HepG2 (cell line): ENCODE results near the gene MAP1B. TPM values are rescaled to one million over a fixed set of nuclear protein-coding genes. Genes with fewer than 3 reads are reported as not detected.

ENCODE experiments used
- ATAC-seq: fragments of 200-7000 bp; cut with Tn5 transposase; 3 replicates; pipeline ENCODE4 v1.9.1; 2020; ENCODE audit warnings: mild to moderate bottlenecking, moderate library complexity
- BruUV-seq: library from RNA; stranded (reverse); fragments of 400-500 nt; replicated peaks from 2 replicates; lab custom pipeline; 2021; lab: Mats Ljungman, UMichigan
- CTCF ChIA-PET: fragments of 300-600 bp; formaldehyde crosslinking; extraction: SDS; loops from one replicate; lab custom pipeline; 2021; ENCODE audit warnings: low total read pairs, inconsistent platforms, low intra/inter-chr PET ratio; lab: Yijun Ruan, JAX
- POLR2A ChIA-PET: fragments of 350-600 bp; sonication (Branson Sonifier 250); formaldehyde crosslinking; loops from one replicate; lab custom pipeline; 2020; ENCODE audit warnings: antibody characterized with exemption, inconsistent platforms; lab: Yijun Ruan, JAX
- DNase-seq: peaks from one replicate; pipeline ENCODE4 v3.0.0-alpha.2; 2015; ENCODE audit warnings: low spot score
- FAIRE-seq: peaks from 3 replicates; lab custom pipeline; 2011; peaks lifted over from hg19 to GRCh38; lab: Jason Lieb, UNC
- H2AFZ ChIP-seq: one replicate; pipeline ENCODE4 v1.6.1; 2011; ENCODE audit warnings: low read length, inconsistent platforms
- H3K27ac ChIP-seq: fragments of 300-600 bp; 3 replicates; pipeline ENCODE4 v1.8.0; 2011; ENCODE audit warnings: mixed run types, mild to moderate bottlenecking, mixed read lengths, low read length, inconsistent platforms; ENCODE audit not compliant: insufficient read depth; ENCODE audit errors: extremely low read length
- H3K27me3 ChIP-seq, 2 experiments: fragments of 200-600 bp in 1 of 2; 2 replicates in 1 of 2; 3 replicates in 1 of 2; pipeline versions ENCODE4 v1.6.0 to v1.8.0; 2011; ENCODE audit warnings: low read length in 2 of 2, mild to moderate bottlenecking in 2 of 2, moderate library complexity in 2 of 2, inconsistent platforms in 1 of 2; ENCODE audit not compliant: insufficient read depth in 2 of 2, control insufficient read depth in 1 of 2
- H3K36me3 ChIP-seq, 2 experiments: fragments of 200-600 bp in 1 of 2; replicated peaks in 1 of 2; 2 replicates in 1 of 2; 3 replicates in 1 of 2; pipeline versions ENCODE4 v1.5.1 to v1.8.0; 2011; ENCODE audit warnings: low read length in 2 of 2, inconsistent platforms in 1 of 2; ENCODE audit not compliant: insufficient read depth in 2 of 2, control insufficient read depth in 1 of 2
- H3K4me1 ChIP-seq: 2 replicates; pipeline ENCODE4 v1.5.1; 2012; ENCODE audit warnings: low read length, inconsistent platforms; ENCODE audit not compliant: insufficient read depth
- H3K4me2 ChIP-seq: 2 replicates; pipeline ENCODE4 v1.6.0; 2011; ENCODE audit warnings: low read depth, low read length, inconsistent platforms
- H3K4me3 ChIP-seq, 3 experiments: fragments of 200-600 bp in 1 of 3; sonication (generic), shearing (Covaris generic) in 1 of 3; replicated peaks in 1 of 3; 2 replicates each; pipeline ENCODE4 v1.5.1; 2011 to 2016; ENCODE audit warnings: low read length in 3 of 3, inconsistent platforms in 2 of 3, low read depth in 2 of 3, mild to moderate bottlenecking in 2 of 3, control low read depth in 1 of 3, mixed read lengths in 1 of 3; ENCODE audit not compliant: insufficient read depth in 1 of 3
- H3K79me2 ChIP-seq: one replicate; pipeline ENCODE4 v1.6.1; 2011; ENCODE audit warnings: low read length, inconsistent platforms; ENCODE audit not compliant: insufficient read depth
- H3K9ac ChIP-seq: 2 replicates; pipeline ENCODE4 v1.6.0; 2011; ENCODE audit warnings: mild to moderate bottlenecking, low read depth, low read length, inconsistent platforms; ENCODE audit not compliant: insufficient read depth
- H3K9me3 ChIP-seq: 2 replicates; pipeline ENCODE4 v1.5.1; 2012; ENCODE audit warnings: mild to moderate bottlenecking, low read length
- H4K20me1 ChIP-seq: 2 replicates; pipeline ENCODE4 v1.6.0; 2011; ENCODE audit warnings: inconsistent platforms, mild to moderate bottlenecking, low read length, moderate library complexity; ENCODE audit not compliant: insufficient read depth
- CEBPG ChIP-seq: IDR thresholded peaks from 2 replicates; pipeline ENCODE4 v1.6.1; 2016
- EZH2 ChIP-seq: conservative IDR thresholded peaks from 2 replicates; pipeline ENCODE4 v1.6.1; 2012; ENCODE audit warnings: mild to moderate bottlenecking, low read depth, low read length, moderate library complexity
- HMGXB4 ChIP-seq, 2 experiments: sonication (generic) in 1 of 2; formaldehyde crosslinking in 1 of 2; IDR thresholded peaks; 2 replicates each; pipeline versions ENCODE4 v1.4.0 to v1.6.1; 2018 to 2020; ENCODE audit warnings: missing genetic modification reagents in 2 of 2, borderline replicate concordance in 1 of 2, low read depth in 1 of 2, mild to moderate bottlenecking in 1 of 2, missing biosample characterization in 1 of 2
- KLF16 ChIP-seq, 2 experiments: sonication (generic) in 1 of 2; formaldehyde crosslinking in 1 of 2; IDR thresholded peaks; 2 replicates each; pipeline versions ENCODE4 v1.6.1 to v1.8.0; 2016 to 2023; ENCODE audit warnings: missing genetic modification reagents in 2 of 2, missing compliant biosample characterization in 1 of 2
- MAX ChIP-seq: IDR thresholded peaks from 2 replicates; pipeline ENCODE4 v1.6.1; 2012; ENCODE audit warnings: inconsistent platforms
- NAIF1 ChIP-seq: sonication (generic); formaldehyde crosslinking; IDR thresholded peaks from 2 replicates; pipeline ENCODE4 v1.5.0; 2020; ENCODE audit warnings: mild to moderate bottlenecking, missing genetic modification reagents, borderline replicate concordance
- NR1H2 ChIP-seq: sonication (generic); formaldehyde crosslinking; IDR thresholded peaks from 2 replicates; pipeline ENCODE4 v1.8.1; 2022; ENCODE audit warnings: low read depth, missing genetic modification reagents, borderline replicate concordance
- PHF20 ChIP-seq: sonication (generic); formaldehyde crosslinking; IDR thresholded peaks from 2 replicates; pipeline ENCODE4 v1.5.0; 2020; ENCODE audit warnings: mild to moderate bottlenecking, missing genetic modification reagents
- RAD21 ChIP-seq: fragments of 450-650 bp; formaldehyde crosslinking; IDR thresholded peaks from 2 replicates; pipeline ENCODE4 v1.5.0; 2020; ENCODE audit warnings: mild to moderate bottlenecking
- SAFB2 ChIP-seq: sonication (generic); formaldehyde crosslinking; IDR thresholded peaks from 2 replicates; pipeline ENCODE4 v1.5.1; 2020; ENCODE audit warnings: missing genetic modification reagents, low read depth, mild to moderate bottlenecking, borderline replicate concordance
- SALL1 ChIP-seq: sonication (generic); formaldehyde crosslinking; IDR thresholded peaks from 2 replicates; pipeline ENCODE4 v1.8.0; 2022; ENCODE audit warnings: mild to moderate bottlenecking, missing genetic modification reagents
- ZBTB20 ChIP-seq: sonication (generic); formaldehyde crosslinking; IDR thresholded peaks from 2 replicates; pipeline ENCODE4 v1.8.1; 2023; ENCODE audit warnings: missing genetic modification reagents, low read depth, mild to moderate bottlenecking, borderline replicate concordance
- ZFX ChIP-seq: sonication (generic); formaldehyde crosslinking; IDR thresholded peaks from 2 replicates; pipeline ENCODE4 v1.4.0; 2020; ENCODE audit warnings: mild to moderate bottlenecking, low read depth, missing genetic modification reagents, moderate library complexity
- ZNF10 ChIP-seq: sonication (generic); formaldehyde crosslinking; IDR thresholded peaks from 2 replicates; pipeline ENCODE4 v1.4.0; 2020; ENCODE audit warnings: mild to moderate bottlenecking, low read depth, missing genetic modification reagents, borderline replicate concordance
- ZNF260 ChIP-seq: sonication (generic); formaldehyde crosslinking; IDR thresholded peaks from 2 replicates; pipeline ENCODE4 v1.4.0; 2020; ENCODE audit warnings: missing genetic modification reagents, low read depth, mild to moderate bottlenecking, borderline replicate concordance
- ZNF337 ChIP-seq: sonication (generic); formaldehyde crosslinking; IDR thresholded peaks from 2 replicates; pipeline ENCODE4 v1.5.1; 2020; ENCODE audit warnings: missing genetic modification reagents, low read depth, mild to moderate bottlenecking, borderline replicate concordance
- ZNF652 ChIP-seq: IDR thresholded peaks from 2 replicates; pipeline ENCODE4 v1.6.1; 2016; ENCODE audit warnings: low read depth, borderline replicate concordance
- ZNF670 ChIP-seq: sonication (generic); formaldehyde crosslinking; IDR thresholded peaks from 2 replicates; pipeline ENCODE4 v1.8.0; 2022; ENCODE audit warnings: mild to moderate bottlenecking, missing genetic modification reagents, borderline replicate concordance
- ZNF678 ChIP-seq: sonication (generic); formaldehyde crosslinking; IDR thresholded peaks from 2 replicates; pipeline ENCODE4 v1.4.0; 2020; ENCODE audit warnings: mild to moderate bottlenecking, missing genetic modification reagents
- ZNF687 ChIP-seq: sonication (generic); formaldehyde crosslinking; IDR thresholded peaks from 2 replicates; pipeline ENCODE4 v1.5.1; 2020; ENCODE audit warnings: mild to moderate bottlenecking, missing genetic modification reagents, moderate library complexity
- WGBS: methylation state at CpG from one replicate; pipeline ENCODE4 v1.1.6; 2017; ENCODE audit warnings: low lambda C conversion rate; 5-methylcytosine and 5-hydroxymethylcytosine counted together
- in situ Hi-C: cut with HindIII; loops from 2 replicates; pipeline ENCODE4 v1.10.0; 2017; ENCODE audit warnings: low pct_unique_long_range_greater_than_20kb; ENCODE audit not compliant: extremely low pct_ligation_motif_present
- intact Hi-C: fragments of 100-400 bp; cut with micrococcal nuclease; formaldehyde crosslinking; loops from one replicate; pipeline ENCODE4 v1.10.0; 2022; ENCODE audit not compliant: unreplicated experiment
- polyA plus RNA-seq, 8 experiments: library from polyadenylated mRNA; depleted of rRNA in 3 of 8; stranded (reverse) in 7 of 8; unstranded in 1 of 8; fragments of >200 nt; fragmentation: Illumina TruSeq in 4 of 8; extraction: Trizol in 4 of 8; gene quantifications; 2 replicates each; pipeline versions ENCODE4 v1.2.1 to v1.2.3, GENCODE V29; 2011 to 2016; ENCODE audit warnings: low read depth in 4 of 8, missing spikeins in 1 of 8, mixed read lengths in 1 of 8; ENCODE audit not compliant: insufficient read depth in 1 of 8
- total RNA-seq, 5 experiments: library from RNA; depleted of rRNA; stranded (reverse); fragments of >200 nt; fragmentation: Illumina TruSeq; extraction: Trizol; gene quantifications; 2 replicates each; pipeline ENCODE4 v1.2.3, GENCODE V29; 2016; ENCODE audit warnings: low read depth in 1 of 5

MAP1B gene
- total and polyA plus RNA-seq, 2 of the 13 experiments (the other 11 are each of a cell fraction or from before 2014, with no cell fraction given), result 3.3 to 6.2 TPM

GRCh38 chr5:72106817-72107130 lies 501 bp upstream of the MAP1B start (continued):
- TF ChIP-seq ZNF678 (CRISPR knock-in tag), result no peak
- no peak for TF ChIP-seq ZNF10 (CRISPR knock-in tag)
- TF ChIP-seq ZBTB20 (CRISPR knock-in tag), result no peak
- no peak for TF ChIP-seq SALL1 (CRISPR knock-in tag)
- TF ChIP-seq KLF16 (CRISPR knock-in tag; IDR thresholded peaks at IDR 0.05), result no peak
- no peak for TF ChIP-seq ZNF670 (CRISPR knock-in tag)
- no peak for TF ChIP-seq ZNF652 (CRISPR knock-in tag)
- 0 out of 2 replicates have a peak, but pooled peaks have one; percentile 28 for TF ChIP-seq ZFX (CRISPR knock-in tag)
- no peak for TF ChIP-seq SAFB2
- no peak for TF ChIP-seq RAD21
- no peak for TF ChIP-seq ZNF337
- TF ChIP-seq CEBPG, result no peak
- TF ChIP-seq PHF20, result 0 out of 2 replicates have a peak, but pooled peaks have one; percentile 43
- 0 out of 2 replicates have a peak, but pooled peaks have one; percentile 10 for TF ChIP-seq EZH2
- no peak for TF ChIP-seq ZNF260 (CRISPR knock-in tag)

GRCh38 chr5:72107901-72108201 lies 576 bp downstream of the MAP1B start:
- ATAC-seq (peak; percentile 71), DNase-seq (no peak), FAIRE-seq (no peak)
- in situ Hi-C loops (no loop called here), intact Hi-C loops (no loop called here)
- Histone ChIP-seq H3K79me2 (no peaks in the 10 kb centered on the region), H3K9me3 (no peaks in the 10 kb centered on the region), H3K27me3 (peaks cover 3 to 23% of the 10 kb centered on the region in 2 experiments; a peak in 3 of 5 replicates), H3K4me3 (peak overlapping the region; percentile 70 to 89 (median 81)), H3K27ac (no peak overlapping the region), H3K4me2 (peak overlapping the region; percentile 82), H3K9ac (no peak overlapping the region), H4K20me1 (no peaks in the 10 kb centered on the region), H2AFZ (no peak overlapping the region), H3K36me3 (no peaks in the 10 kb centered on the region), H3K4me1 (peaks cover 8% of the 10 kb centered on the region; the same call in 1 of the 2 replicates)
- WGBS, result 0% methylated on average over 4 of the region's 11 CpGs
- no TSS peak for BruUV-seq
- CTCF ChIA-PET, result no interaction called here
- POLR2A ChIA-PET, result no interaction called here
- TF ChIP-seq MAX (no peak), HMGXB4 (CRISPR knock-in tag; IDR thresholded peaks at IDR 0.05; ENCODE audit: borderline replicate concordance in 1 of 2, low read depth in 1 of 2) (0 out of 4 replicates have a peak, but pooled peaks of 1 of the 2 experiments have one; percentile 3), ZNF687 (CRISPR knock-in tag) (peak; percentile 7), NAIF1 (CRISPR knock-in tag) (no peak), NR1H2 (CRISPR knock-in tag) (no peak)
